Amniotic epithelial cell (primary cell): Measurements from ENCODE around the gene ANTXR2.
A peak's percentile ranks its signal among the peaks of the same experiment; 100 is the strongest.
"Not testable (repeated sequence)": the region's sequence is repeated elsewhere in the genome, so short reads cannot be mapped to it uniquely, and the experiment has no call there.

Experiments used
- DNase-seq: peaks from one replicate; pipeline ENCODE4 v3.0.0-alpha.2; 2010; ENCODE audit warnings: low read depth

Gene ANTXR2

GRCh38 chr4:79991100-79991499 lies 81.9 kb downstream of the ANTXR2 start:
- DNase-seq: not testable (repeated sequence)

- DNase-seq: peak; percentile 25
Observed at GRCh38 chr4:79987401-79987800, 85.6 kb downstream of the ANTXR2 start.

- DNase-seq: no peak
Observed at GRCh38 chr4:79983431-79983830, 89.6 kb downstream of the ANTXR2 start.

- DNase-seq: no peak
Observed at GRCh38 chr4:79982601-79983322, 90.3 kb downstream of the ANTXR2 start.

GRCh38 chr4:79980448-79980847 lies 92.6 kb downstream of the ANTXR2 start:
- DNase-seq: no peak

- no peak for DNase-seq
Observed at GRCh38 chr4:79979785-79980437, 93.1 kb downstream of the ANTXR2 start.

- DNase-seq: peak; percentile 56
Observed at GRCh38 chr4:79977131-79977840, 95.7 kb downstream of the ANTXR2 start.

GRCh38 chr4:79964400-79965211 lies 108.4 kb downstream of the ANTXR2 start:
- peak; percentile 12 for DNase-seq

- DNase-seq: no peak
Observed at GRCh38 chr4:79964020-79964399, 109.0 kb downstream of the ANTXR2 start.

GRCh38 chr4:79959652-79960051 lies 113.4 kb downstream of the ANTXR2 start:
- no peak for DNase-seq

- DNase-seq: no peak
Observed at GRCh38 chr4:79958466-79959264, 114.4 kb downstream of the ANTXR2 start.

- no peak for DNase-seq
Observed at GRCh38 chr4:79949178-79949577, 123.9 kb downstream of the ANTXR2 start.

- no peak for DNase-seq
Observed at GRCh38 chr4:79948739-79949138, 124.3 kb downstream of the ANTXR2 start.

GRCh38 chr4:79948261-79948660 lies 124.8 kb downstream of the ANTXR2 start:
- DNase-seq: no peak

GRCh38 chr4:79947386-79947785 lies 125.6 kb downstream of the ANTXR2 start:
- DNase-seq: no peak

- no peak for DNase-seq
Observed at GRCh38 chr4:79935274-79935673, 137.8 kb downstream of the ANTXR2 start.

GRCh38 chr4:79934660-79935059 lies 138.4 kb downstream of the ANTXR2 start:
- no peak for DNase-seq

GRCh38 chr4:79927931-79928330 lies 145.1 kb downstream of the ANTXR2 start:
- DNase-seq: no peak

GRCh38 chr4:79923281-79923680 lies 149.7 kb downstream of the ANTXR2 start:
- no peak for DNase-seq

GRCh38 chr4:79922011-79922410 lies 151.0 kb downstream of the ANTXR2 start:
- DNase-seq: no peak

- DNase-seq: peak; percentile 10
Observed at GRCh38 chr4:79920163-79920853, 152.7 kb downstream of the ANTXR2 start.
